HuH-7 (cell line): ENCODE results near the gene HTRA2.
"Not testable (repeated sequence)": the region's sequence is repeated elsewhere in the genome, so short reads cannot be mapped to it uniquely, and the experiment has no call there.

ENCODE experiments used
- DNase-seq: peaks from one replicate; pipeline ENCODE4 v3.0.0; 2011; ENCODE audit warnings: low spot score

HTRA2 gene

GRCh38 chr2:74561022-74561421 lies 31.3 kb downstream of the HTRA2 start:
- not testable (repeated sequence) for DNase-seq

- no peak for DNase-seq
Measured at GRCh38 chr2:74562126-74562775, 32.5 kb downstream of the HTRA2 start.

GRCh38 chr2:74564222-74564621 lies 34.5 kb downstream of the HTRA2 start:
- no peak for DNase-seq

GRCh38 chr2:74566076-74566753 lies 36.5 kb downstream of the HTRA2 start:
- no peak for DNase-seq

- DNase-seq = no peak
Measured at GRCh38 chr2:74566754-74567085, 37.0 kb downstream of the HTRA2 start.

- no peak for DNase-seq
Measured at GRCh38 chr2:74567881-74568280, 38.1 kb downstream of the HTRA2 start.

- DNase-seq = no peak
Measured at GRCh38 chr2:74569686-74570085, 40.0 kb downstream of the HTRA2 start.

GRCh38 chr2:74571058-74571457 lies 41.3 kb downstream of the HTRA2 start:
- no peak for DNase-seq

GRCh38 chr2:74572178-74572925 lies 42.6 kb downstream of the HTRA2 start:
- DNase-seq = no peak

GRCh38 chr2:74573747-74574562 lies 44.2 kb downstream of the HTRA2 start:
- DNase-seq = no peak

GRCh38 chr2:74575320-74575719 lies 45.6 kb downstream of the HTRA2 start:
- DNase-seq = no peak

- no peak for DNase-seq
Measured at GRCh38 chr2:74576211-74576862, 46.6 kb downstream of the HTRA2 start.

- no peak for DNase-seq
Measured at GRCh38 chr2:74576863-74577229, 47.1 kb downstream of the HTRA2 start.

- DNase-seq = no peak
Measured at GRCh38 chr2:74577448-74577847, 47.7 kb downstream of the HTRA2 start.

GRCh38 chr2:74578408-74578807 lies 48.7 kb downstream of the HTRA2 start:
- no peak for DNase-seq

- DNase-seq = no peak
Measured at GRCh38 chr2:74581463-74581862, 51.7 kb downstream of the HTRA2 start.

- DNase-seq = no peak
Measured at GRCh38 chr2:74582184-74582583, 52.5 kb downstream of the HTRA2 start.
